AG10803 (cell line): Measurements from ENCODE around the gene IGFBP1.
"Not testable (repeated sequence)": the region's sequence is repeated elsewhere in the genome, so short reads cannot be mapped to it uniquely, and the experiment has no call there.

Source experiments
- DNase-seq: peaks from one replicate; pipeline ENCODE4 v3.0.0; 2010; ENCODE audit warnings: low read depth
- H3K4me3 ChIP-seq: 2 replicates; pipeline ENCODE4 v1.5.1; 2011; ENCODE audit warnings: mild to moderate bottlenecking, low read length, control low read depth
- CTCF ChIP-seq: conservative IDR thresholded peaks from 2 replicates; pipeline ENCODE4 v1.5.1; 2011; ENCODE audit warnings: mild to moderate bottlenecking, low read length, control low read depth, inconsistent platforms

Gene IGFBP1

GRCh38 chr7:45888185-45888992 lies at the start of gene IGFBP1:
Gene IGFBP1 (plus strand): TSS chr7:45888488. CDS start chr7:45888653, 165 bp downstream.
- TF ChIP-seq CTCF, result no peak
- peak; percentile 28 for DNase-seq
- H3K4me3 ChIP-seq, result peak within 1 kb of the TSS; percentile 51

GRCh38 chr7:45838852-45839251 lies 49.4 kb upstream of the IGFBP1 start:
- not testable (repeated sequence) for H3K4me3 ChIP-seq, DNase-seq

- not testable (repeated sequence) for H3K4me3 ChIP-seq, DNase-seq
Measured at GRCh38 chr7:45841926-45842717, 46.2 kb upstream of the IGFBP1 start.

- not testable (repeated sequence) for DNase-seq, H3K4me3 ChIP-seq
Measured at GRCh38 chr7:45846536-45846935, 41.8 kb upstream of the IGFBP1 start.

GRCh38 chr7:45848734-45849133 lies 39.6 kb upstream of the IGFBP1 start:
- not testable (repeated sequence) for H3K4me3 ChIP-seq, DNase-seq

GRCh38 chr7:45852984-45853383 lies 35.3 kb upstream of the IGFBP1 start:
- H3K4me3 ChIP-seq, DNase-seq: not testable (repeated sequence)

- H3K4me3 ChIP-seq, DNase-seq: not testable (repeated sequence)
Measured at GRCh38 chr7:45853491-45853890, 34.8 kb upstream of the IGFBP1 start.

- H3K4me3 ChIP-seq, DNase-seq: not testable (repeated sequence)
Measured at GRCh38 chr7:45855680-45856079, 32.6 kb upstream of the IGFBP1 start.

- not testable (repeated sequence) for H3K4me3 ChIP-seq, DNase-seq
Measured at GRCh38 chr7:45856888-45857287, 31.4 kb upstream of the IGFBP1 start.

- no peak; the same call in 1 of the 2 replicates for TF ChIP-seq CTCF
- no peak for DNase-seq
- H3K4me3 ChIP-seq, result no peak overlapping the region
Measured at GRCh38 chr7:45863715-45864114, 24.6 kb upstream of the IGFBP1 start.

- no peak overlapping the region for H3K4me3 ChIP-seq
- no peak for DNase-seq
- TF ChIP-seq CTCF, result no peak
Measured at GRCh38 chr7:45865594-45866410, 22.5 kb upstream of the IGFBP1 start.
